GM12865 (cell line): ENCODE results near the gene ADRM1.
A peak's percentile ranks its signal among the peaks of the same experiment; 100 is the strongest.

Experiments
- DNase-seq: peaks from one replicate; pipeline ENCODE4 v3.0.0; 2010; ENCODE audit warnings: low read depth
- H3K4me3 ChIP-seq: 2 replicates; pipeline ENCODE4 v1.5.1; 2011; ENCODE audit warnings: mild to moderate bottlenecking, low read depth, low read length, control low read depth
- TF ChIP-seq, protein P1 (sequence below): IDR thresholded peaks from 2 replicates; pipeline ENCODE4 v1.5.1; 2011; ENCODE audit warnings: low read length, control low read depth, low read depth, inconsistent platforms; ENCODE audit not compliant: insufficient read depth; ENCODE audit errors: missing control alignments

The ADRM1 gene

GRCh38 chr20:62339647-62340062 lies 36.9 kb downstream of the ADRM1 start:
- TF ChIP-seq, protein P1, sequence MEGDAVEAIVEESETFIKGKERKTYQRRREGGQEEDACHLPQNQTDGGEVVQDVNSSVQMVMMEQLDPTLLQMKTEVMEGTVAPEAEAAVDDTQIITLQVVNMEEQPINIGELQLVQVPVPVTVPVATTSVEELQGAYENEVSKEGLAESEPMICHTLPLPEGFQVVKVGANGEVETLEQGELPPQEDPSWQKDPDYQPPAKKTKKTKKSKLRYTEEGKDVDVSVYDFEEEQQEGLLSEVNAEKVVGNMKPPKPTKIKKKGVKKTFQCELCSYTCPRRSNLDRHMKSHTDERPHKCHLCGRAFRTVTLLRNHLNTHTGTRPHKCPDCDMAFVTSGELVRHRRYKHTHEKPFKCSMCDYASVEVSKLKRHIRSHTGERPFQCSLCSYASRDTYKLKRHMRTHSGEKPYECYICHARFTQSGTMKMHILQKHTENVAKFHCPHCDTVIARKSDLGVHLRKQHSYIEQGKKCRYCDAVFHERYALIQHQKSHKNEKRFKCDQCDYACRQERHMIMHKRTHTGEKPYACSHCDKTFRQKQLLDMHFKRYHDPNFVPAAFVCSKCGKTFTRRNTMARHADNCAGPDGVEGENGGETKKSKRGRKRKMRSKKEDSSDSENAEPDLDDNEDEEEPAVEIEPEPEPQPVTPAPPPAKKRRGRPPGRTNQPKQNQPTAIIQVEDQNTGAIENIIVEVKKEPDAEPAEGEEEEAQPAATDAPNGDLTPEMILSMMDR, result no peak
- H3K4me3 ChIP-seq, result peak overlapping the region; percentile 36
- peak; percentile 95 for DNase-seq

- no peak for DNase-seq
- TF ChIP-seq, protein P1, result no peak
- no peak overlapping the region for H3K4me3 ChIP-seq
Measured at GRCh38 chr20:62342910-62343309, 40.1 kb downstream of the ADRM1 start.

DNA sequence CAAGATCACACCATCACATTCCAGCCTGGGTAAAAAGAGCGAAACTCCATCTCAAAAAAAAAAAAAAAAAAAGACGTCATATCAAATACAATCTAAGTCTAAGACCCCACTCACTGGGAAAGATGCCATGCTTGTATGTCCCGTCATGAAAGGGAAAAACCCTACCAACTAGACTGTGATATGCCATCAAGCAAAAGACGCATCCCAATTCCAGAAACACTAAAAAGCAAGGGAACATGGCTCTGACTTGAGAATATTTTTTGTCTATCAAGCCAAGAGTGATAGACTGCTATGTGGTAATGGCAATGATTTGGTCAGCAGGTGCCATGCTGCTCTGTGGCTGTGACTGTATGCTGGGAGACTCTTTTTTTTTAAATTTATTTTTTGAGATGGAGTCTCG lies 41.3 kb downstream of the ADRM1 start:
- no peak for DNase-seq
- TF ChIP-seq, protein P1, result no peak
- H3K4me3 ChIP-seq, result no peak overlapping the region

DNA sequence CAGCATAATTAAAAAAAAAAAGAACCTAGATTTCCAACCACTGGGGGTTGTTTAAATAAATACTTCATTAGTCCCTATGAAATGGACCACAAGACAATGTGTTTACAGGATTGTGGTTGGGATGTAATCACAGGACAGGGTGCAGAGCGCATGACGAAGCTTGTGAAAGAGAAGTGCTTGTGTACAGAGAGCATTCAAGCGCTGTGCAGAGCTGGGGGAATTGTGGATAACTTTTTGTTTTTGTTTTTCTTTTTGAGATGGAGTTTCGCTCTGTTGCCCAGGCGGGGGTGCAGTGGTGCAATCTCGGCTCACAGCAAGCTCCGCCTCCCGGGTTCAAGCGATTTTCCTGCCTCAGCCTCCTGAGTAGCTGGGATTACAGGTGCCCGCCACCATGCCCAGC lies 42.0 kb downstream of the ADRM1 start:
- TF ChIP-seq, protein P1, result no peak
- no peak overlapping the region for H3K4me3 ChIP-seq
- DNase-seq, result peak; percentile 22

GRCh38 chr20:62345681-62346370 lies 43.0 kb downstream of the ADRM1 start:
- H3K4me3 ChIP-seq, result no peak overlapping the region
- no peak for DNase-seq
- TF ChIP-seq, protein P1, result no peak

DNA sequence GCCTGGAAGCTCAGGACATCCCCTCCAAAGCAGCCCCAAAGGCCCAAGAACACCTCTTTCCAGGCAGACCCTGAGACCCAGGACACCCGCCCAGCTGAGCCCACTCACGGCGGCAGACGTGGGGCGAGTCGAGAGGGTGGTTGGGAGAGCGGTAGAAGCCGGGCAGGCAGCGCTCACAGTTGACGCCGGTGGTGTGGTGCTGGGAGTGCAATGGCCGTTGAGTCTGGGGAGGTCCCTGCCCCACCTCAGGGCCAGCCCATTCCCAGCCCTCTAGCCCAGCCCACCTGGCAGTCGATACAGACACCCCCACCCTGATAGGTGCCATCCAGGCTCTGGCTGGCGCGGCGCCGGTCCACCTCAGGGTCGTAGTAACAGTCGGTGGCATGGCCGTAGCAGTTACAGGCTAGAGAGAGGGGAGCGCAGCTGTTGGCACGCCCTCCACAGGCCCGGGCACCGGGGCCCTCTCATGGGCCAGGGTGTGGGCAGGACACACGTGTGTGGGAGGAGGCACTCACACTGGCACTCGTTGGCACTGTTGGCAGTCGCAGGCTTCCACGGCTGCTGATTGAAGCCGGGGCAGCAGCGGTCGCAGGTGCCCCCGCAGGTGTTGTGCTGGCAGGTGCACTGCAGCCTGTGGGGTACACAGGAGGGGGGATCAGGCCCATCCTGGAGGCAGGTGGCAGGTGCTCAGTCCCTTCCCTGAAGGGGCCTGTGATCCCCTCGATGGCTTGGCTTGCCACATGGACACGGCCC lies 43.8 kb downstream of the ADRM1 start:
- H3K4me3 ChIP-seq, result no peak overlapping the region
- TF ChIP-seq, protein P1, result no peak
- no peak for DNase-seq
